HL-60 (cell line): ENCODE results near the gene CEND1.

Experiments
- DNase-seq, 2 experiments: peaks; one replicate each; pipeline ENCODE4 v3.0.0-alpha.2; 2010 to 2020; ENCODE audit warnings: low read depth in 1 of 2, low spot score in 1 of 2
- H3K27ac ChIP-seq: fragments of 250-450 bp; sonication (Bioruptor Pico); replicated peaks from 2 replicates; pipeline ENCODE4 v1.5.1; 2020; ENCODE audit warnings: mild to moderate bottlenecking, moderate library complexity
- H3K27me3 ChIP-seq: fragments of 250-450 bp; sonication (Bioruptor Pico); 2 replicates; pipeline ENCODE4 v1.5.1; 2021; ENCODE audit warnings: mild to moderate bottlenecking, moderate library complexity; ENCODE audit not compliant: insufficient read depth, poor library complexity, severe bottlenecking
- H3K4me3 ChIP-seq: replicated peaks from 2 replicates; pipeline ENCODE4 v1.5.1; 2011; ENCODE audit warnings: mild to moderate bottlenecking, control low read depth, low read length; ENCODE audit not compliant: insufficient read depth
- CTCF ChIP-seq: IDR thresholded peaks from one replicate; pipeline ENCODE4 v1.5.1; 2011; ENCODE audit warnings: low read length, control low read depth, inconsistent platforms; ENCODE audit not compliant: insufficient read depth
- GABPA ChIP-seq: IDR thresholded peaks from 2 replicates; pipeline ENCODE4 v1.6.1; 2012; ENCODE audit warnings: low read depth
- POLR2AphosphoS5 ChIP-seq: IDR thresholded peaks from 2 replicates; pipeline ENCODE4 v1.6.1; 2012; ENCODE audit warnings: low read depth
- REST ChIP-seq: IDR thresholded peaks from 2 replicates; pipeline ENCODE4 v1.6.1; 2012; ENCODE audit warnings: low read depth; ENCODE audit not compliant: insufficient replicate concordance
- SPI1 ChIP-seq: IDR thresholded peaks from 2 replicates; pipeline ENCODE4 v1.6.1; 2012; ENCODE audit warnings: low read depth, mild to moderate bottlenecking, borderline replicate concordance

Gene CEND1

GRCh38 chr11:832529-833113, 42.7 kb upstream of the CEND1 start, which contains the start of gene CD151:
TSS of gene CD151 (plus strand) at chr11:832952. CDS start at chr11:836070, 3,118 bp downstream.
- no peak for DNase-seq
- TF ChIP-seq REST (no peak), CTCF (no peak), POLR2AphosphoS5 (no peak), SPI1 (no peak), GABPA (no peak)
- Histone ChIP-seq H3K4me3 (peak within 1 kb of the TSS; percentile 63), H3K27ac (peak within 1 kb of the TSS; percentile 52), H3K27me3 (peaks cover 9% of the 10 kb centered on the region)

- Histone ChIP-seq H3K27ac (no peak overlapping the region; the same call in 1 of the 2 replicates), H3K4me3 (peak overlapping the region; percentile 63), H3K27me3 (peaks cover 9% of the 10 kb centered on the region)
- DNase-seq, result no peak
- no peak for TF ChIP-seq REST
- no peak for TF ChIP-seq SPI1
- no peak for TF ChIP-seq POLR2AphosphoS5
- no peak for TF ChIP-seq GABPA
- no peak for TF ChIP-seq CTCF
Measured at GRCh38 chr11:831961-832528, 42.2 kb upstream of the CEND1 start.

- H3K27ac ChIP-seq, result no peak overlapping the region
- no peak for DNase-seq
- H3K27me3 ChIP-seq, result peaks cover 9% of the 10 kb centered on the region
- H3K4me3 ChIP-seq, result no peak overlapping the region
- TF ChIP-seq GABPA, result no peak
- TF ChIP-seq REST, result no peak
- no peak for TF ChIP-seq CTCF
- no peak for TF ChIP-seq SPI1
- no peak for TF ChIP-seq POLR2AphosphoS5
Measured at GRCh38 chr11:831118-831864, 41.4 kb upstream of the CEND1 start.
